GM19455 (cell line): ENCODE measurements around the gene PDIK1L.

ENCODE experiments used
- ATAC-seq: cut with Tn5 transposase; IDR thresholded peaks from one replicate; pipeline ENCODE4 v1.9.1; 2021; ENCODE audit not compliant: unreplicated experiment

Gene PDIK1L

DNA sequence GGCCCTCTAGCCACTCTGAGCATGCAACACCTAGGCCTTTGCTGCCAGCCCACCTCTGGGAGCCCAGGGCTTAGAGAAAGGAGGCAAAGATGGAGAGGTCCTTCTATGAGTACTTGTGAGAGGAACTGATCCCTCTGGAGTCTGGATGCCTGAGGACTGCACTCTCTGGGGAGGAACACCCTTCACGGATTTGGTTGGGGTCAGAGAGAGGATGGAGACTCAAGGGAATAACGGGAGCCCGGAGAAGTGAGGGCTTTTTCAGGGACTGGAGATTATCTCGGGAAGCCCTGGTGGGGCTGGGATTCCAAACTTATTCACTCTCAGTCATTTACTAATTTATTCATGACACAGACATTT, 57.6 kb downstream of the PDIK1L start:
- ATAC-seq = no peak

DNA sequence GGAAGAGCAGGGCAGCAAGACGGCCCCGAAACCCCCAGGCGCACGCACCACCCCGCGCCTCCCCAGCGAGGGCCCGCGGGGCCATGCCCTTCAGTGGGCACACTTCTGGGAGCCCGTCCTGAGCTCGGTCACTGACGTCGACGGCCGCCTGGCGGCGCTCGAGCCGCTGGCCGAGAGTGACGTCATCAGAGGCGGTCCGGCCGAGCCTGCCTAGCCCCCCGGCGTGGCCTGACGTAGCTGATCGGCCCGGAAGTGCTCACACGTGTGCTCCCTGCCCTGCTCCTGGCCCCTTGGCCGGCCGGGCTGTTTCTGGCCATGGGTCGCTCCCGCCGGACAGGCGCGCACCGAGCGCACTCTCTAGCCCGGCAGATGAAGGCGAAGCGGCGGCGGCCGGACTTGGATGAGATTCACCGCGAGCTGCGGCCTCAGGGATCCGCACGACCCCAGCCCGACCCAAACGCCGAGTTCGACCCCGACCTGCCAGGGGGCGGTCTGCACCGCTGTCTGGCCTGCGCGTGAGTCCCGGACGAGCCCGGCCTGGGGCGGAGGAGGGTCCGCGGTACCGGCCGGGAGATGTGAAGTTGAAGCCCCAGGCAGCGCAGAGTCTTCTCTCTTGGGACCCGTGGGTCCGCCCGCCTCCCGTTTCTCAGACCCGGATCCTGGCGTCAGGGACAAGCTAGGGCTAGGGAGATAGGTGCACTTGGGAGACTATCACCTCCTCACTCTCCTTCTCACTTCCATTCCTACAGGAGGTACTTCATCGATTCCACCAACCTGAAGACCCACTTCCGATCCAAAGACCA, 58.2 kb downstream of the PDIK1L start, which contains the start of gene ZNF593:
TSS of gene ZNF593 (plus strand) at position 240 of the 803 bp plus-strand sequence. CDS start at position 316, 76 bp downstream.
- ATAC-seq = peak; percentile 92

DNA sequence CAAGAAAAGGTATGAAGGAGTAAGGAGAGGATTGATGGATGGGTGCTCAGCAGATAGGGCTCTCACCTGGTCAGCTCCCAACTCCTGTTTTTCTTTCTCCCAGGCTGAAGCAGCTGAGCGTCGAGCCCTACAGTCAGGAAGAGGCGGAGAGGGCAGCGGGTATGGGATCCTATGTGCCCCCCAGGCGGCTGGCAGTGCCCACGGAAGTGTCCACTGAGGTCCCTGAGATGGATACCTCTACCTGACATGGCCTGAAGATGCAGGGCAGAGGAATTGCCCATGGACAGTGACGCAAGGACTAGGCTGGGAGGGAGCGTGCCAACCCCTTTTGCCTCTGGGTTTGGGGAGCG, 58.8 kb downstream of the PDIK1L start:
- no peak for ATAC-seq

DNA sequence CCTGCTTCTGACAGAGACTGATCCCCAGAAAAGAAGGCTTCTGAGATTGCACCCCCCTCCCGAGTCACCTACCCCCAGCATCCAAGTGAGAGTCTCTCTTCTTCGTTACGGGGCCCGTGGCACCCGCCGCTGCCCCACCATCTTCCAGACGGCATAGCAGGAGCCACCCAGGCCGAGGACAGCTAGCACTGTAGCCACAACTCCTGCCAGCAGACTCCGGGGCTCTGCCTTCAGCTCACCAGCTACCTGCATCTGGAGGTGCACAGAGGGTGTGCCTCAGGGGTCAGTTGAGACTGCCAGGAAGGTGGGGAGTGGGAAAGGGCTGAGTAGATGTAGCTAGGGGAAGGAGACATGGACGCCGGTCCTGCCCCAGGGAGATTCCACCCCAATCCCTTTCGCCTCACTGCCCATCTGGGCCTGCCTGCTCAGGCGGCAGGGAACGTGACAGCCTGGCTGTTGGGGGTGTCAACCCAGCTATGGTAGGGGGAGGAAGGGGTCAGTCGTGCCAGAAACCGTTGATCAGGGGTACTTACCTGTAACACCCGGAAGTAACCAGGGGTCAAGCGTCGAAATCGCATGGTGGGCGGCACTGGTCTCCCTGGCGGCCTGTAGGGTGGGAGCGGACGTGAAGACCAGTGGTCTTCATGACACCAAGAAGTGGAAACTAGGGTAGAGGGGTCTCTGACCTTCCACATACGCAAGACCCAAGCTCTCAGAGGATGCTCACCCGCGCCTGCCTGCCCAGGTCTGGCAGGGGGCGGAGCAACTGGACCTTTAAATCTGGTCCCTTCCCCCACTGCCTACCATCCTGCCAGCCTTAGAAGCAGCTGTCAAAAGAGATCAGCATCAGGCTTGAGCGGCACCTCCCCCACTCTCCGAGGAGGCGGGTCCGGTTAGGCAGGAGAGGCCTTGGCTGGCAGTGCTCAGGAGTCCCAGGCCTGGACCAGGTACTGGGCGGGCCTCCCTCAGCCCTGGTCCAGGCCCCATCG, 59.8 kb downstream of the PDIK1L start, which contains the start of gene ZNF593OS:
TSS of gene ZNF593OS (minus strand) at position 749 of the 989 bp plus-strand sequence. CDS start at position 578, 171 bp downstream.
- ATAC-seq = no peak
